Activated naive CD4-positive, alpha-beta T cell (primary cell): ENCODE measurements around the gene SAMD7.

ENCODE experiments used
- DNase-seq, 4 experiments: peaks; one replicate each; lab custom pipeline; 2025; lab: John Stamatoyannopoulos, UW

SAMD7 gene

DNA sequence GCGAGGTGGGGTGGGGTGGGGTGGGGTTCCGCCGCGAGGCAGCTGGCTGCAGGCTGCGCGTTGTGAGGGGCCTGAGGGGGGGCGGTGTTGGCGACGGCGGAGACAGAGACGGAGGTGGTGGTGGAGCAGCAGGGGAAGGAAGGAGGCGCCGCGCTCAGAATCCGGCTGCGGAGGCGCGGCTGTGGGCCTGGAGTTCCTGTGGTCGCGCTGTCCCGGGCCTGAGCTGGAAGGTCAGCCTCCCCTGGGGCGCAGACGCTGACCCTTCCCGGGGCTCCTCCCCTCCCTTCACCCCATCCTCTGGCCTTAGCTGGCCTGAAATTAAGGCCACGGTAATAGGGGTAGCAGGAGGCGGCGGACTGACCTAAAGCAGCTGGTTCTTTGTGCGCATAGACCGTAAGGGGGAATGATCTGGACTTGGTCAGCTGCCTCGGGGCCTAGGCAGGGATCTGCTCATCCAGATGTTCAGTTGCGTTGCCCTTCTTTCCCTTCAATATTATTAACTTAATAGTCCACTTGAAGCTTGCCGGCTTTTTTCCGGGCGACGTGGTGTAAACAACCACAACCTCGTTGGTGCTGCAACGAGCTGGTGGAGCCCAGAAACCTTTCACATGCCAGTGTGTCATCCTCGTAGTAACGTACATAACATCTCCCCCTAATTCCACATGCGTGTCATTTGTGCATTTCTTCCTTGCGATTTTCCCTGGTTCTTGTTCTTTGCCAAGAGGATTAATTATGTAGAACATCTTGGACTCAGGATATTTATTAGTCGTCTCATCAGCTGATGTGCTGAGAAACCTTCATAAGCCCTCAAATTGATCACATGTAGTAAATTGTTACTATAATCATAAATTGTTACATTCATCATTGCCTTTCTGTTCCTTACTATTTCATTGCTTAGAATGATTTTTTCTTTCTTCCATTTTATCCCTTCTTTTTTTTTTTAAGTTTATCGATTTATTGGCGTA, 55.9 kb downstream of the SAMD7 start:
- peak in 3 of 4 experiments; percentile 9 to 75 (median 40) for DNase-seq

DNA sequence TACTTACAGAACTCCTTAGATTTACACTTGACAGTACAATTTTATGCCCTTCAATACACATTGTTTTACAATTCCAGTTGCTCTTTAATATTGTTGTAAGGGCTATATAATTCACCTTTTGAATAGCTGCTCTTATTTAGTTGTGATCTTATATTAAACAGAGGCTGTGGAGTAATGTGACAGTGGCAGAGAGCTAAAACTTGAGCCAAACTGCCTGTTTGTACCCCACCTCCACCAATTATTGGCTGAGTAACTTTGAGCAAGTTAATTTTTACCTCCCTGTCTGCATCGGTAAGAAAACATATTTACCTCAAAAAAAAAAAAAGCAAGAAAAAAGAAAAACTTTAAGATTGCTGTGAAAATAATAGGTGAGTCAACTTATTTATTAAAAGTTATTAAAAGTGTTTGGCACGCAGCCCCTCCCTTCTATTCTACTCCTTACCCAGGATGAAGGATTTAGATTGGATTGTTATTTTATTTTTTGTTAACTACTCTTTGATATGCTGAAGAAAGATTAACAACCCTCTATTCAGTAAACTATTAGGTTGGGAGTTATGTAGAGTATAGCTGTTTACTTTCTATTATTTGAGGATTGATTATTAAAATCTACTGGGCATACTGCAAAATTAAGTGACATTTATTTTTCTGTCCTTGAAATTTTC, 57.0 kb downstream of the SAMD7 start:
- no peak for DNase-seq

- no peak for DNase-seq
Measured at GRCh38 chr3:169969174-169970095, 58.1 kb downstream of the SAMD7 start.

- no peak for DNase-seq
Measured at GRCh38 chr3:169970847-169971246, 59.5 kb downstream of the SAMD7 start.

GRCh38 chr3:169971522-169971921, 60.1 kb downstream of the SAMD7 start:
- DNase-seq: no peak

GRCh38 chr3:169980055-169980454, 68.7 kb downstream of the SAMD7 start:
- no peak for DNase-seq

- DNase-seq: no peak
Measured at GRCh38 chr3:169984292-169984691, 72.9 kb downstream of the SAMD7 start.
